HG03442 (cell line): ENCODE measurements around the gene RHOF.
"Not testable (repeated sequence)": the region's sequence is repeated elsewhere in the genome, so short reads cannot be mapped to it uniquely, and the experiment has no call there.

ENCODE experiments used
- ATAC-seq: cut with Tn5 transposase; IDR thresholded peaks from one replicate; pipeline ENCODE4 v1.9.1; 2021; ENCODE audit warnings: mild to moderate bottlenecking, moderate library complexity; ENCODE audit not compliant: unreplicated experiment

Gene RHOF

DNA sequence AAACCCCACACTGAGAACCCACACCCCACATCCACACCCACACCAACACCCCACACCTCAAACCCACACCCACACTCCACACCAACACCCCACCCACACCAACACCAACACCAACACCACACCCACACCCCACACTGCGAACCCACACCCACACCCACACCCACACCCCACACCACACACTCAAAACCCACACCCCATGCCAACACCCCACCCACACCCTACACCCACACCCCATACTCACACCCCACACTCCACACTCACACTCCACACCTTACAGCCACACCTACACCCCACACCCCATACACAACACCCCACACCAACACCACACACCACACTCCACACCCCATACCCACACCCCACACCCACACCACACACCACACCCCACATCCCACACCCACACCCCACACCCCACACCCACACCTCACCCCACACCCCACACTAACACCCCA, 43.0 kb downstream of the RHOF start:
- no peak for ATAC-seq

- ATAC-seq: no peak
Observed at GRCh38 chr12:121749267-121749666, 44.2 kb downstream of the RHOF start.

DNA sequence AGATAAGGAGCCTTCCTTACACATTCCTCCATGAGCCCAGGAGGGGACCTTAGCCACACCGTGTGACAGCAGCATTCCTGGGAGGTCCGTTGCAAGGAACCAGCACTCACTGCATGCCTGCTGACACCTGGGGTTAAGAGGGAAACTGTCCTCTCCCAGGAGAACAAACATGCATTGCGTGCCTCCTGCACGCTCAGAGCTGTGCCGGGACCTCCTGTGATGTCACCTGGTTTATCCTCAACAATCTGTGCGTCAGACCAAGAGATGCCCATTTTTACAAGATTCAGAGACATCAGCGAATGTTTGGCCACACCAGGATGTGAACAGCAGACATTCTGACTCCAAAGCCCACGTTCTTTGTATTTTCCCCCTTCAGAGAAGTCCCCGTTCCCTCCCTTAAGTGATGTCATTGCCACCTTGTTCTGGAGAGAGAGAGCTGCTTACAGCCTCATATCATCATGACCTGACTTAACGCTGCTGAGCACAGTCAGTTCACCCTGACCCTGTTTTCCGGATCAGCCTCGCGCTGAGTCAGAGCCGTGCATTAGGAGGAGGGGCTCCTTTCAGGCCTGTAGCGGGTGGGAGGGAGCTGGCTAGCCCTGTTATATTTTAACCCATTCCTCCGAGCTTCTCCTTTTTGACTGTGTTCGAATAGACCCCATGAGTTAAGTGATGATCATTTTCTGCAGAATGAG, 44.8 kb downstream of the RHOF start:
- no peak for ATAC-seq

GRCh38 chr12:121748218-121748570, 45.3 kb downstream of the RHOF start:
- no peak for ATAC-seq

DNA sequence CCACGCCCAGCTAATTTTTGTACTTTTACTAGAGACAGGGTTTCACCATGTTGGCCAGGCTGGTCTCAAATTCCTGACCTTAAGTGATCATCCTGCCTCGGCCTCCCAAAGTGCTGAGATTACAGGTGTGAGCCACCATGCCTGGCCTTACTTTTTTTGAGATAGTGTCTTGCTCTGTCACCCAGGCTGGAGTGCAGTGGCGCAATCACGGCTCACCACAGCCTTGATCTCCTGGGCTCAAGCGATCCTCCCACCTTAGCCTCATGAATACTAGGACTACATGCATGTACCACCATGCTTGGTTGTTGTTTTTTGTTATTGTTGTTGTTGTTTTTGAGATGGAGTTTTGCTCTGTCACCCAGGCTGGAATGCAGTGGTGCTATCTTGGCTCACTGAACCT, 47.9 kb downstream of the RHOF start:
- not testable (repeated sequence) for ATAC-seq

DNA sequence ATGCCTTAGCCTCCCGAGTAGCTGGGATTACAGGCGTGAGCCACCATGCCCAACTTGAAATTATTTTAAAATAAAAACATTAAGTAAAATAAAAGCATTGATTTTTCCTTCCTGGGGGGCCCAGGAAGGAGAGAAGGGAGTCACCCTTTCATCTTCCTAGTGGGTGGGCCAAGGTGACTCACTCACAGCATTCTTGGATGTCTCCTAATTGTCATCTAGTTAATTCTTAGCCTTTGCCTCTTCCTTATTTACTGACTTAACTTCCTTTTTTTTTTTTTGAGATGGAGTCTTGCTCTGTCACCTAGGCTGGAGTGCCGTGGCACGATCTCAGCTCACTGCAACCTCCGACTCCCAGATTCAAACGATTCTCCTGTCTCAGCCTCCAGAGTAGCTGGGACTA, 51.7 kb downstream of the RHOF start:
- no peak for ATAC-seq

- no peak for ATAC-seq
Observed at GRCh38 chr12:121740847-121741246, 52.6 kb downstream of the RHOF start.

DNA sequence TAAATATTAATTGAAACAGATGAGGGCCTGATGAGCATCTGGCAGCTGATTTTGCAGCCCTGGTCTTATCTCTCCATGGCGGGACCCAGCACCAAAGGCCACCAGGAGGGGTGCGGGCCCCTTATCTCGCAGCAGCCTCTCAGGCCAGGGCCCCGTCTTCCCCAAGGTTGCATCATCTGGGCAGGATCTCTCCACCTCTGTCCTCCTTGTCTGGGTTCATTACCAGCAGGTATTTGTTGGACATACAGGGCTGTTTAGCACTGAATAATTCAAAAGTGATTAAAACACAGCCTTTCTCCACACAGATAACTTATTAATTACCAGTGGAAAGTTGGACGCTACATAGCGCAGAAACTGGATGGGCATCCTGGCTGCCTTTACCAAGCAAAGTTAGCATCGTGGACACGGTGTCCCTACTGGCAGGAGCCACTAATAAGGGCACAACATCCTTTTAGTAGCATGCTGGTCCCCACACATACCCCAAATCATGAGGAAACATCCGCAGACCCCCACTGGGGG, 55.1 kb downstream of the RHOF start:
- no peak for ATAC-seq

- ATAC-seq: no peak
Observed at GRCh38 chr12:121733849-121734248, 59.6 kb downstream of the RHOF start.

DNA sequence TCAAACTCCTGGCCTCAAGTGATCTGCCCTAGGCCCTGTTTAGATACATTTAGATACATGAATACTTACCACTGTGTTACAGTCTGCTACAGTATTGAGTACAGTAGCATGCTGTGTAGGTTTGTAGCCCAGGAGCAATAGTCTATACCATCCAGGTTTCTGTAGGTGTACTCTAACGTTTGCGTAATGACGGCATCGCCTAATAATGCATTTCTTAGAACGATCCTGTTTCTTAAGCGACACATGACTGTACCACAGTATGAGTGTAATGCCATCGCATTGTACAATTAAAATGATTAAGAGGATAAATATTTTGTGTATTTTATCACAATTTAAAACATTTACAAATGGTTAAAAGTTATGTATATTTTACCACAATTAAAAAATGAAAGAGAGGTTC, 62.0 kb downstream of the RHOF start:
- no peak for ATAC-seq

DNA sequence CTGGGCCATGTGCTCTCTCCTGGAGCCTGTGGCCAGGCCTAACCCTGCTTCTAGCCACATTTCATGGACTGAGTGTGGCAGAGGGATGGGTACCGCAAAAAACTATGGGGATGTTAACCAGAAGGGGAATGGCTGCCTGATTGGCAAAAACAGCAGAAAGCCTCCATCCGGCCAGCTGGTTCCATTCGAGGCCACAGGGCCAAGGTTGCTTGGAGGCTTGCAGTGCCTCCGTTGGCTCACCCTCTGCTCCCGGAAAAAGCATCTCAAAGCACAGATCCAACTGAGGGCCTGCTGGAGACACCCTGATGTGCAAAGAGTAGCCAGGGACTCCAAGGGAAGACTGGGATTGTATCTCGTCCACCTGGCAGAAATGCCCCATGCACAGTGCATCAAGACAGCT, 64.5 kb downstream of the RHOF start:
- ATAC-seq: no peak
